GM12801 (cell line): ENCODE measurements around the gene SAXO1.

Source experiments
- TF ChIP-seq, protein P1 (sequence below): IDR thresholded peaks from one replicate; pipeline ENCODE4 v1.5.1; 2011; ENCODE audit warnings: control low read depth; ENCODE audit not compliant: insufficient read length; ENCODE audit errors: extremely low read depth

SAXO1 gene

GRCh38 chr9:18985464-18985951, 47.5 kb downstream of the SAXO1 start:
- TF ChIP-seq, protein P1, sequence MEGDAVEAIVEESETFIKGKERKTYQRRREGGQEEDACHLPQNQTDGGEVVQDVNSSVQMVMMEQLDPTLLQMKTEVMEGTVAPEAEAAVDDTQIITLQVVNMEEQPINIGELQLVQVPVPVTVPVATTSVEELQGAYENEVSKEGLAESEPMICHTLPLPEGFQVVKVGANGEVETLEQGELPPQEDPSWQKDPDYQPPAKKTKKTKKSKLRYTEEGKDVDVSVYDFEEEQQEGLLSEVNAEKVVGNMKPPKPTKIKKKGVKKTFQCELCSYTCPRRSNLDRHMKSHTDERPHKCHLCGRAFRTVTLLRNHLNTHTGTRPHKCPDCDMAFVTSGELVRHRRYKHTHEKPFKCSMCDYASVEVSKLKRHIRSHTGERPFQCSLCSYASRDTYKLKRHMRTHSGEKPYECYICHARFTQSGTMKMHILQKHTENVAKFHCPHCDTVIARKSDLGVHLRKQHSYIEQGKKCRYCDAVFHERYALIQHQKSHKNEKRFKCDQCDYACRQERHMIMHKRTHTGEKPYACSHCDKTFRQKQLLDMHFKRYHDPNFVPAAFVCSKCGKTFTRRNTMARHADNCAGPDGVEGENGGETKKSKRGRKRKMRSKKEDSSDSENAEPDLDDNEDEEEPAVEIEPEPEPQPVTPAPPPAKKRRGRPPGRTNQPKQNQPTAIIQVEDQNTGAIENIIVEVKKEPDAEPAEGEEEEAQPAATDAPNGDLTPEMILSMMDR = no peak

GRCh38 chr9:18982262-18982620, 50.8 kb downstream of the SAXO1 start:
- TF ChIP-seq, protein P1 = no peak

GRCh38 chr9:18981476-18982261, 51.3 kb downstream of the SAXO1 start:
- TF ChIP-seq, protein P1 = no peak

DNA sequence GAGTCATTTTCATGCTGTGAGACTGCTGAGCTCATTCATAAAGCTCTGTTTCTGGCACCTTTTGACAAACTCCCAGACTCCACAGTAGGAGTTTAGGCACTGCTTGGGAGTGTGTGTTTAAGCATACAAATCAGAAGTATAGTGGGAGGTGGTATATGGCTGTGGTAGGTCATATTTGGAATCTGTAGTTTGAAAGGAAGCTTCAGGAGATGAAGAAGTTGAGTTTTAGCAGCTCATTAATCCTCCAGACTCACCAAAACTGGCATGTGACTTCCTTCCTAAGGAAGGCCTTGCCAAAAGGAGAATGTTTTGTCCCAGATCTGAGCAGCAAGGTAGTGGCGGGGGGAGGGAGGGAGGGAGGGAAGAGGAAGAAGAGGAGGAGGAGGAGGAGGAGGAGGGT, 52.8 kb downstream of the SAXO1 start:
- TF ChIP-seq, protein P1 = no peak

GRCh38 chr9:18979367-18979766, 53.6 kb downstream of the SAXO1 start:
- TF ChIP-seq, protein P1 = no peak

DNA sequence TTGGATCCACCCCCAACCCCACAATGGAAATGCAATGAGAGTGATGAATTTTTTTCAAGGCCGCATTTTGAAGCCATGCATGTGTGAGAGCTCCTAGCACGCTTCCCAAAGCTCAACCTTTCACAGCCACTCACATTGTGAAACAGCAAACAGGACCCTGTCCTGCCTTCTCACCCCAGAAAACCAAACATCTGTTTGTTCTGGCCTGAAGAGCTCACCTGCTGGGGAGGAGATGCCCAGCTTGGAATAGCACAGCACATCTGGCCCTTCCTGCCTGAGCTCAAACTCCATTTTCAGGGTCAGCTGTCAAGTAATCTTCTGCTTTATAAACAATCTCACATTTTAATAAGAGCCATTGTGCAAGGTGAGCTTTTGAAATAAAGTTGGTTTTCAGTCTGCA, 54.8 kb downstream of the SAXO1 start:
- TF ChIP-seq, protein P1 = no peak

DNA sequence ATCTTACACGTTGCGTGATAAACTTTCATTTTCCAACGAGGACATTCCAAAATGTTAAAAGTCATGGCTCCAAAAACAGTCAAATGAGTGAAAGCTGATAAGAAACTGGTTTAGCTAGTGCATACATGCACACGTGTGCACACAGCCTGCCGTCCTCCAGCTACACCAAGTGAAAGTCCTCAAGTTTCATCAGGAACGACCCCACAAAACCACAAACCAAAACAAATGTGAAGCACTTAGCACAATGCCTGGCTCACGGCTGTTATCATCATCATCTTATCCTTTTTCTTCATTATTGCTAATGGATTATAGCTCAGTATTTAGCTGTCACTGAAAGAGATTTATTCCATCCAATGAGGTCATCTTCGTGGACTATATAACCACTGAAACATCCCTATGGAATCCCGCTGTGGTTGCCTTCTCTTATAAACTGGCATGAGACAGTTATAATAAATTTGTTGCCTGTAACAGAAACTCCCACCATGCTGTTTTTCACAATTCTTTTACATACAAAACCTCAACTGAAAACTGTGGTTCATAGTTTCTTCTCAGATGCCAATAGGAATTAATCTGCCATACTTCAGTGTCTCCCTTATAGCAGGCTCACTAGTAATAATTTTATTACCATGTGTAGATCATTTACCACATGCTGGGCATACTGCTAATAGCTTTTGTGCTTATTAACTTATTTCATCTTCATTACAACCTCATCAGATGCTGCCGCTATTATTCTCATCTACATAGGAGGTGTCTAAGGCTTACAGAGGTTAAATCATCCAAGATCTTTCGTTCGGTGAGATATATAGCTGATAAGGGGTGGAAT, 56.1 kb downstream of the SAXO1 start:
- TF ChIP-seq, protein P1 = no peak
